ENCODE measurements around the gene SHQ1.
A peak's percentile ranks its signal among the peaks of the same experiment; 100 is the strongest.

The SHQ1 gene

GRCh38 chr3:72798552-72799195 is 49.6 kb downstream of the SHQ1 start:
- DNase-seq, result no peak

GRCh38 chr3:72797773-72798543 is 50.3 kb downstream of the SHQ1 start:
- DNase-seq, result no peak

GRCh38 chr3:72794079-72794478 is 54.2 kb downstream of the SHQ1 start:
- DNase-seq, result no peak

GRCh38 chr3:72791161-72791560 is 57.1 kb downstream of the SHQ1 start:
- DNase-seq, result no peak

GRCh38 chr3:72789786-72790185 is 58.5 kb downstream of the SHQ1 start:
- DNase-seq, result no peak

- peak; percentile 7 for DNase-seq
Observed at GRCh38 chr3:72788232-72788631, 60.0 kb downstream of the SHQ1 start.

- no peak for DNase-seq
Observed at GRCh38 chr3:72786668-72787067, 61.6 kb downstream of the SHQ1 start.

- DNase-seq, result no peak
Observed at GRCh38 chr3:72784226-72784625, 64.0 kb downstream of the SHQ1 start.

- no peak for DNase-seq
Observed at GRCh38 chr3:72782521-72782920, 65.7 kb downstream of the SHQ1 start.

GRCh38 chr3:72769758-72770540 is 78.3 kb downstream of the SHQ1 start:
- DNase-seq, result no peak

GRCh38 chr3:72768936-72769335 is 79.3 kb downstream of the SHQ1 start:
- no peak for DNase-seq

- DNase-seq, result no peak
Observed at GRCh38 chr3:72768481-72768880, 79.8 kb downstream of the SHQ1 start.

GRCh38 chr3:72768006-72768441 is 80.2 kb downstream of the SHQ1 start:
- DNase-seq, result no peak

- no peak for DNase-seq
Observed at GRCh38 chr3:72766866-72767265, 81.4 kb downstream of the SHQ1 start.

GRCh38 chr3:72763751-72764440 is 84.3 kb downstream of the SHQ1 start:
- DNase-seq, result no peak

- no peak for DNase-seq
Observed at GRCh38 chr3:72761410-72761809, 86.8 kb downstream of the SHQ1 start.

- DNase-seq, result no peak
Observed at GRCh38 chr3:72760225-72760624, 88.0 kb downstream of the SHQ1 start.

GRCh38 chr3:72756900-72757299 is 91.3 kb downstream of the SHQ1 start:
- DNase-seq, result no peak

GRCh38 chr3:72754582-72754981 is 93.7 kb downstream of the SHQ1 start:
- DNase-seq, result no peak

- no peak for DNase-seq
Observed at GRCh38 chr3:72753495-72753894, 94.8 kb downstream of the SHQ1 start.

- no peak for DNase-seq
Observed at GRCh38 chr3:72750405-72750965, 97.8 kb downstream of the SHQ1 start.

GRCh38 chr3:72748659-72749058 is 99.6 kb downstream of the SHQ1 start:
- no peak for DNase-seq

Data from activated gamma-delta T cell (primary cell).